Omental fat pad (tissue), 4 donors: ENCODE results near the gene DST. TPM values are rescaled to one million over a fixed set of nuclear protein-coding genes. Genes with fewer than 3 reads are reported as not detected.

Experiments used
- ATAC-seq: fragments of 150-250 bp; one replicate; pipeline ENCODE4 v1.9.1; 2016; ENCODE audit warnings: mild to moderate bottlenecking, moderate library complexity; ENCODE audit not compliant: low FRiP score
- DNase-seq: peaks from one replicate; pipeline ENCODE4 v3.0.0-alpha.2; 2019; ENCODE audit warnings: low spot score
- CTCF ChIP-seq, 3 donors: fragments of 450-650 bp; IDR thresholded peaks; one replicate each; pipeline ENCODE4 v1.5.1; 2016 to 2017; ENCODE audit warnings: antibody characterized with exemption in 3 of 3, mild to moderate bottlenecking in 3 of 3, moderate library complexity in 2 of 3
- total RNA-seq, 4 donors: library from RNA; depleted of rRNA; stranded (reverse); fragments of >200 nt; gene quantifications; one replicate each; pipeline ENCODE4 v1.1.0, GENCODE V29; 2016

Gene DST
- total RNA-seq, 4 donors from 2014 or later: 126 to 371 (median 160) TPM

GRCh38 chr6:56435326-56435725, 207.4 kb downstream of the DST start:
- ATAC-seq (no peak), DNase-seq (no peak)
- no peak for TF ChIP-seq CTCF (IDR thresholded peaks at IDR 0.05)

GRCh38 chr6:56434606-56435005, 208.1 kb downstream of the DST start:
- no peak for TF ChIP-seq CTCF (IDR thresholded peaks at IDR 0.05)
- DNase-seq (no peak), ATAC-seq (no peak)

GRCh38 chr6:56433119-56433518, 209.6 kb downstream of the DST start:
- TF ChIP-seq CTCF (IDR thresholded peaks at IDR 0.05): no peak
- no peak for ATAC-seq
- DNase-seq: no peak

GRCh38 chr6:56432194-56432593, 210.5 kb downstream of the DST start:
- no peak for TF ChIP-seq CTCF (IDR thresholded peaks at IDR 0.05)
- DNase-seq (no peak), ATAC-seq (no peak)

DNA sequence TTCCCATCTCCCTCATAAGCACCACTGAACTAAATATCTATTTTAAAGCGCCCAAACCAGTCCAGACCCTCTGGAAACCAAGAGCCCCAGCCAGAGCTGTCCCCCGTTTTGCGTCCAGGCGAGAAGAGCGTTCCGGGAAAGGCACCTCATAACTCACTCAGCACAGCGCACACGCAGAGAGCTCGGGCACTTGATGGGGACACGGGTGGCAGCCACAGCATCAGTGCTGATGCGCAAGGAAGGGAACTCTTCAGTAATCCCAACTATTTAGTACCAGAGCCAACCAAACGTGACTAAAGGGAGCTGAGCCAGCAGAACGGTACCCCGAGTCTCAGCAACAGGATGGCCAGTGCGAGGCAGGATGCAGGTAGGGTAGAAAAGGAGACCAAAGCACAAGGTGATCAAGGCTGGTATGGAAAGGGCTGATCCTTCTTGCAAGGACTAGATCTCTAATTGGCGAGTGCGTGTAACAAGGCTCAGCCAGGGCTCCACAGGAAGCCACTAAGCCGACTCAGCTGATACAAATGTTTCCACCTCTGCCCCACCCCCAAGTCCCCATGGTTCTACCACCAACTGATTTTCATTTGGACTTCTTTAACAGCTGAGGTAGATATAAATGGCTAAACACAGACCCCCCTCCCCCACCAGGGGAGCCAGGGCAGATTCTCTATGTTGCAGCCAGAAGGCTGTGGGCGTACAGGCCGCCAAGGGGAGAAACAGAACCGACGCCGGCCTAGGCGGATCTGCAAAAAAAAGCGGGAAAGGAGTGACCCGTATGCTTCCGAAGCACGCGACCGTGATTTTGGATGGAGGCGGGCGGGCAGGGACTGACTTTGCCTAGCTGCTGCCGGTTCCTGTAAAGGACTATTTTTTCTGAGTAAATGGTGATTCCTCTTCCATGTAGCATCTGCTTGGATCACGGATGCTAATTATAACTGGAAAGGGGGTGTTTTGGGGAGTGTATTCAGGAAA, 211.8 kb downstream of the DST start:
- TF ChIP-seq CTCF (IDR thresholded peaks at IDR 0.05): no peak
- DNase-seq (no peak), ATAC-seq (no peak)

DNA sequence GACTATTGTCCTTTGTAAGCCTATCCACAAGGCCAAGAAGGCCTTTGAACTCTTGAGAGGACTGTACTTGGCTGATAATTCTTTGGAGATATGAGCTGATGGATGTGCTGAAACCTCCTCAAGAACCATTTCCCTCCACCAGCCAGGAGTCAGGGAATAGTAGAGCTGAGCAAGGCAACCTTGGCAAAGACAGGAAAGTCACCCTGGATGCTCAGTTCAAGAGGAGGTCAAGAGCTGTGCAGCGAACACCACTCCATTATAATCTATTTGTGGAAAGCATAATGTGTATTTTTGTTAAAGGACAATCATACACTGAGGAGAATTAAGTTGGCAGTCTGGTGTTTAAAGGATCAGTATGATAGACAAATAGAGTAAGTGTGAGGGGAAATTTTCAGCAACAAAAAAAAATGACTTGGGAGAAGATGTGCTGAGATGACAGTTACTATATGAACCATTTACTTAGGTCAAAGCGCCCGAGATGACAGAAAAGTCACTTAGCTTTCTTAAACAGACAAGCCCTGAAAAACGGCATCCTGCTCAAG, 218.1 kb downstream of the DST start:
- ATAC-seq (no peak), DNase-seq (no peak)
- no peak for TF ChIP-seq CTCF (IDR thresholded peaks at IDR 0.05)

DNA sequence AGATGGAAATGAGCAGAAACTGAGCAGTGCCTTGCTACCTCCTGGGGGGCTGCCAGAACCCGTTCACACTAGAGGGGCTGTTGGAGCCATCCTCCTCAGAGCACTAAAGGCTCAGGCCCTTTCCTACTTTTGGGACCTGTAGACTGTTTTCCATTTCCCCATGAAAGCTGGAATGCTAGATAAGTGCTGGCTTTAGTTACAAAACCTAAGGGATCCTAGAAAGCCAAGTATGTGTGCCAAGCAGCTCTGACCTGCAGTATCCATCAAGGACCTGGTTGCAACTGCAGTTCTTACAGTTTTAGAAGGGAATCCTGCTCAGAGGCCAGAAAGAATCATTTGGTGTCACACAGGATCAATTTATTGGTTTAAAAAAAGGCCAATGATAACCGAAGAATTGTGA, 218.6 kb downstream of the DST start:
- TF ChIP-seq CTCF (IDR thresholded peaks at IDR 0.05): no peak
- no peak for ATAC-seq

More for the DNA sequence above, 218.6 kb downstream of the DST start:
- DNase-seq: no peak
